ENCODE data around the gene MAGI1. TPM values are rescaled to one million over a fixed set of nuclear protein-coding genes. Genes with fewer than 3 reads are reported as not detected.

Gene MAGI1
- polyA plus RNA-seq, 3 donors = not detected

DNA sequence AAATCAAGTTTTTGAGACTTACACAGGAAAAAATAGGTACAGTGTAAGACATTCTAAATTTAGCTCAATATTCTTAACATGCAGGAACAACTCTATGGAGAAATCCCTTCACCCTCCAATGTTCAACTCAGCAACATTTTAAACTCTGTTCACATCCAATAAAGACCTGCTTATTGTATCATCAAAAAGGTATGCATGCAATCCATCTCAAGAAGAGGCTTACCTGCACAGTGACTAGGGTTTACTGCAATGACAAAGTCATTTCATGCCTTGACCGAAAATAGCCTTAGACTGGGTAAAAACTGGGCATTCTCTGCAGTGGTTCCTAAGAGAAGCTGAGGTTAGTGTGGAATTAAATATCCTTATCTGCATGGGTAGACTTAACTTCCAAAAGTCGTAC lies 80.5 kb downstream of the MAGI1 start:
- WGBS (ENCODE audit: insufficient coverage) = 100% methylated on average over 1 of the region's 2 CpGs
- no peak for DNase-seq
- Histone ChIP-seq H3K36me3 (replicated peaks in 1 of 2; ENCODE audit: control insufficient read depth in 1 of 2, insufficient read depth in 2 of 2, low read length in 2 of 2) (no peaks in the 10 kb centered on the region), H3K79me2 (ENCODE audit: insufficient read depth, low read length) (no peaks in the 10 kb centered on the region), H3K9ac (ENCODE audit: insufficient read depth, low read length, poor library complexity, severe bottlenecking) (no peak overlapping the region), H3K4me3 (replicated peaks in 1 of 3; ENCODE audit: low read depth in 2 of 3, low read length in 3 of 3) (no peak overlapping the region), H3K4me2 (replicated peaks; ENCODE audit: extremely low read depth, low read length, poor library complexity, severe bottlenecking) (no peak overlapping the region), H3K27ac (ENCODE audit: low read depth in 1 of 2, low read length in 2 of 2) (no peak overlapping the region), H3K27me3 (ENCODE audit: control insufficient read depth in 2 of 2, insufficient read depth in 2 of 2, low read length in 2 of 2) (no peaks in the 10 kb centered on the region), H2AFZ (ENCODE audit: insufficient read depth, low read depth, low read length, poor library complexity, severe bottlenecking) (no peak overlapping the region), H3K4me1 (ENCODE audit: control insufficient read depth in 1 of 2, insufficient read depth in 2 of 2, low read length in 2 of 2) (no peaks in the 10 kb centered on the region), H4K20me1 (ENCODE audit: insufficient read depth, low read length) (no peaks in the 10 kb centered on the region), H3K9me3 (replicated peaks in 1 of 2; ENCODE audit: control insufficient read depth in 1 of 2, insufficient read depth in 1 of 2, low read length in 2 of 2) (no peaks in the 10 kb centered on the region)
- Mint-ChIP-seq H3K4me3 (no peak overlapping the region), H3K36me3 (no peaks in the 10 kb centered on the region), H3K27me3 (ENCODE audit: low read depth in 3 of 3) (peaks cover 2 to 4% (median 2%) of the 10 kb centered on the region in 3 donors), H3K9me3 (peaks cover 0 to 7% (median 2%) of the 10 kb centered on the region in 7 donors), H3K27ac (no peak overlapping the region), H3K4me1 (no peaks in the 10 kb centered on the region)
- TF ChIP-seq CTCF (IDR thresholded peaks at IDR 0.05) = no peak
- intact Hi-C loops (cut with micrococcal nuclease) = no loop called here

DNA sequence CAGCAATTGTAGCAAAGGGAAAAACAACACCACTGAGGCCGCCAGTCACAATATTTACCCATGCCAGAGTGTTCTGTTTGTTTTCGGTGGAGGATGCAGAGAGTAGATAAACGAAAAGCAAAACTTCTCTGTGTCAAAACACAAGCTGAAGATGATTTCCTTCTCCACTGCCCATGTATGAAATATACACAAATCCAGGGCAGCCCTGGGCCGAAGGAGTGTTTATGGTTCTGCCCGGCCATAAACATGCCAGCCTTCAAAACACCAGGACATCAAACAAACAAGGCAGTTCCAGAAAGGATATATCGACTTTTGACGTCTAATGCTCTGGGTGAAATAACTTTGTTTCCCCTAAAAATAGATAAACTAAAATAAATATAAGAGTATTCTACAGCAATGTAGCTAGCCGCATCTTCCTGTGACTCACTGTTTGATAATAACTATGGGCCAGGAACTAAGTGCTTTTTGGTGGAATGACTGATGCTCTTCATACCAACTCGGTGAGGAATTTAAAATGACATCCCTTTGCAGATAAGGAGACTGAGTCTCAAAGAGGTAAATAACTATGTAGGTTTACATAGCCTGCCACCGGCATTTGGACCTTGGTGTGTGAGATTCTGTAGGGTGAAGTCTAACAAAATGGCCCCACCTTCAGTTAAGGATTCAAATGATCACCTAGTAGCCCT lies 82.8 kb downstream of the MAGI1 start:
- H3K4me3 Mint-ChIP-seq = no peak overlapping the region
- H3K9me3 ChIP-seq (replicated peaks in 1 of 2; ENCODE audit: control insufficient read depth in 1 of 2, insufficient read depth in 1 of 2, low read length in 2 of 2) = no peaks in the 10 kb centered on the region
- H3K27ac ChIP-seq (ENCODE audit: low read depth in 1 of 2, low read length in 2 of 2) = no peak overlapping the region
- H3K79me2 ChIP-seq (ENCODE audit: insufficient read depth, low read length) = no peaks in the 10 kb centered on the region
- peaks cover 3% of the 10 kb centered on the region for H3K4me1 Mint-ChIP-seq
- no peaks in the 10 kb centered on the region for H3K36me3 Mint-ChIP-seq
- peaks cover 0 to 3% (median 2%) of the 10 kb centered on the region in 7 donors for H3K9me3 Mint-ChIP-seq
- H3K27ac Mint-ChIP-seq = no peak overlapping the region
- H3K27me3 Mint-ChIP-seq (ENCODE audit: low read depth in 3 of 3) = peaks cover 2 to 4% (median 4%) of the 10 kb centered on the region in 3 donors
- WGBS (ENCODE audit: insufficient coverage) = 100% methylated on average over 1 of the region's 10 CpGs
- TF ChIP-seq CTCF (IDR thresholded peaks at IDR 0.05) = no peak
- no peak overlapping the region for H3K9ac ChIP-seq (ENCODE audit: insufficient read depth, low read length, poor library complexity, severe bottlenecking)
- DNase-seq = no peak
- H2AFZ ChIP-seq (ENCODE audit: insufficient read depth, low read depth, low read length, poor library complexity, severe bottlenecking) = no peak overlapping the region
- H3K36me3 ChIP-seq (replicated peaks in 1 of 2; ENCODE audit: control insufficient read depth in 1 of 2, insufficient read depth in 2 of 2, low read length in 2 of 2) = no peaks in the 10 kb centered on the region
- H3K4me1 ChIP-seq (ENCODE audit: control insufficient read depth in 1 of 2, insufficient read depth in 2 of 2, low read length in 2 of 2) = no peaks in the 10 kb centered on the region
- H3K27me3 ChIP-seq (ENCODE audit: control insufficient read depth in 2 of 2, insufficient read depth in 2 of 2, low read length in 2 of 2) = no peaks in the 10 kb centered on the region
- no peaks in the 10 kb centered on the region for H4K20me1 ChIP-seq (ENCODE audit: insufficient read depth, low read length)
- no peak overlapping the region for H3K4me3 ChIP-seq (replicated peaks in 1 of 3; ENCODE audit: low read depth in 2 of 3, low read length in 3 of 3)
- H3K4me2 ChIP-seq (replicated peaks; ENCODE audit: extremely low read depth, low read length, poor library complexity, severe bottlenecking) = no peak overlapping the region
- intact Hi-C loops (cut with micrococcal nuclease) = no loop called here

Data from CD14-positive monocyte (primary cell).